ENCODE measurements around the gene ADAMTS19. TPM values are rescaled to one million over a fixed set of nuclear protein-coding genes. Genes with fewer than 3 reads are reported as not detected.

ADAMTS19 gene, protein sequence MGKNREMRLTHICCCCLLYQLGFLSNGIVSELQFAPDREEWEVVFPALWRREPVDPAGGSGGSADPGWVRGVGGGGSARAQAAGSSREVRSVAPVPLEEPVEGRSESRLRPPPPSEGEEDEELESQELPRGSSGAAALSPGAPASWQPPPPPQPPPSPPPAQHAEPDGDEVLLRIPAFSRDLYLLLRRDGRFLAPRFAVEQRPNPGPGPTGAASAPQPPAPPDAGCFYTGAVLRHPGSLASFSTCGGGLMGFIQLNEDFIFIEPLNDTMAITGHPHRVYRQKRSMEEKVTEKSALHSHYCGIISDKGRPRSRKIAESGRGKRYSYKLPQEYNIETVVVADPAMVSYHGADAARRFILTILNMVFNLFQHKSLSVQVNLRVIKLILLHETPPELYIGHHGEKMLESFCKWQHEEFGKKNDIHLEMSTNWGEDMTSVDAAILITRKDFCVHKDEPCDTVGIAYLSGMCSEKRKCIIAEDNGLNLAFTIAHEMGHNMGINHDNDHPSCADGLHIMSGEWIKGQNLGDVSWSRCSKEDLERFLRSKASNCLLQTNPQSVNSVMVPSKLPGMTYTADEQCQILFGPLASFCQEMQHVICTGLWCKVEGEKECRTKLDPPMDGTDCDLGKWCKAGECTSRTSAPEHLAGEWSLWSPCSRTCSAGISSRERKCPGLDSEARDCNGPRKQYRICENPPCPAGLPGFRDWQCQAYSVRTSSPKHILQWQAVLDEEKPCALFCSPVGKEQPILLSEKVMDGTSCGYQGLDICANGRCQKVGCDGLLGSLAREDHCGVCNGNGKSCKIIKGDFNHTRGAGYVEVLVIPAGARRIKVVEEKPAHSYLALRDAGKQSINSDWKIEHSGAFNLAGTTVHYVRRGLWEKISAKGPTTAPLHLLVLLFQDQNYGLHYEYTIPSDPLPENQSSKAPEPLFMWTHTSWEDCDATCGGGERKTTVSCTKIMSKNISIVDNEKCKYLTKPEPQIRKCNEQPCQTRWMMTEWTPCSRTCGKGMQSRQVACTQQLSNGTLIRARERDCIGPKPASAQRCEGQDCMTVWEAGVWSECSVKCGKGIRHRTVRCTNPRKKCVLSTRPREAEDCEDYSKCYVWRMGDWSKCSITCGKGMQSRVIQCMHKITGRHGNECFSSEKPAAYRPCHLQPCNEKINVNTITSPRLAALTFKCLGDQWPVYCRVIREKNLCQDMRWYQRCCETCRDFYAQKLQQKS
- 0.08 to 0.12 TPM in 2 of 3 replicates, not detected in the other for total RNA-seq
- long read RNA-seq = 0 reads

- peak within 1 kb of the TSS; percentile 80 for H3K4me3 Mint-ChIP-seq (ENCODE audit: unreplicated experiment)
- no peak within 1 kb of the TSS for H3K27ac Mint-ChIP-seq (ENCODE audit: unreplicated experiment)
- peaks cover 43% of the 10 kb centered on the region for H3K27me3 Mint-ChIP-seq (ENCODE audit: low read depth)
- DNase-seq (ENCODE audit: low spot score) = peak; percentile 87
- peaks cover 16% of the 10 kb centered on the region for H3K4me1 Mint-ChIP-seq (ENCODE audit: low read depth)
- H3K9me3 Mint-ChIP-seq (ENCODE audit: low read depth) = no peaks in the 10 kb centered on the region
- H3K36me3 Mint-ChIP-seq (ENCODE audit: low read depth) = no peaks in the 10 kb centered on the region
- TF ChIP-seq, protein P1, sequence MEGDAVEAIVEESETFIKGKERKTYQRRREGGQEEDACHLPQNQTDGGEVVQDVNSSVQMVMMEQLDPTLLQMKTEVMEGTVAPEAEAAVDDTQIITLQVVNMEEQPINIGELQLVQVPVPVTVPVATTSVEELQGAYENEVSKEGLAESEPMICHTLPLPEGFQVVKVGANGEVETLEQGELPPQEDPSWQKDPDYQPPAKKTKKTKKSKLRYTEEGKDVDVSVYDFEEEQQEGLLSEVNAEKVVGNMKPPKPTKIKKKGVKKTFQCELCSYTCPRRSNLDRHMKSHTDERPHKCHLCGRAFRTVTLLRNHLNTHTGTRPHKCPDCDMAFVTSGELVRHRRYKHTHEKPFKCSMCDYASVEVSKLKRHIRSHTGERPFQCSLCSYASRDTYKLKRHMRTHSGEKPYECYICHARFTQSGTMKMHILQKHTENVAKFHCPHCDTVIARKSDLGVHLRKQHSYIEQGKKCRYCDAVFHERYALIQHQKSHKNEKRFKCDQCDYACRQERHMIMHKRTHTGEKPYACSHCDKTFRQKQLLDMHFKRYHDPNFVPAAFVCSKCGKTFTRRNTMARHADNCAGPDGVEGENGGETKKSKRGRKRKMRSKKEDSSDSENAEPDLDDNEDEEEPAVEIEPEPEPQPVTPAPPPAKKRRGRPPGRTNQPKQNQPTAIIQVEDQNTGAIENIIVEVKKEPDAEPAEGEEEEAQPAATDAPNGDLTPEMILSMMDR (IDR thresholded peaks at IDR 0.05) = peak; percentile 31
Measured at GRCh38 chr5:129459777-129460671, at the start of gene ADAMTS19. Gene ADAMTS19 (plus strand): TSS chr5:129460298. CDS start chr5:129460392, 94 bp downstream.

GRCh38 chr5:129410488-129410887, 49.6 kb upstream of the ADAMTS19 start:
- Mint-ChIP-seq H3K4me1 (ENCODE audit: low read depth) (peaks cover 3% of the 10 kb centered on the region), H3K27me3 (ENCODE audit: low read depth) (peaks cover 4% of the 10 kb centered on the region), H3K36me3 (ENCODE audit: low read depth) (no peaks in the 10 kb centered on the region), H3K27ac (ENCODE audit: unreplicated experiment) (no peak overlapping the region), H3K4me3 (ENCODE audit: unreplicated experiment) (no peak overlapping the region), H3K9me3 (ENCODE audit: low read depth) (peaks cover 4% of the 10 kb centered on the region)
- no peak for DNase-seq (ENCODE audit: low spot score)
- TF ChIP-seq, protein P1 (IDR thresholded peaks at IDR 0.05) = no peak

DNA sequence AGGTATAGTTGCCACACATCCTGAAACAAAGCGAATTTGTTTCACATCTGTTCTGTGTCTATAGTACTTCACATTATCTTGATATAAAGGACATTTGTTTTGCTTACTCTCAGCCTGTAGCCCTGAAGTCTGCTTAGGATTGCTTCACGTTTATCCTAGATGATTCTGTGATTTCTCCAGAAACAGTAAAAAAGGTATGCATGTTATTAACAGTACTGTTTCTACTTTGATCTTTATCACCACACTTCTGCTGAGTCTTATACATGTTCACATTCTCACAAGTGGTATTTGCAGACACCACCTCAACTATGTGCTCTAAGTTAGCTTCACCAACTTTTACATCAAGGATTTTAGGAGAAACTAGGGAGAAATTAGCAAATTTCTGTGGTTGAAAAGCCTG, 47.4 kb upstream of the ADAMTS19 start:
- H3K4me3 Mint-ChIP-seq (ENCODE audit: unreplicated experiment) = no peak overlapping the region
- H3K4me1 Mint-ChIP-seq (ENCODE audit: low read depth) = peaks cover 3% of the 10 kb centered on the region
- H3K36me3 Mint-ChIP-seq (ENCODE audit: low read depth) = peaks cover 3% of the 10 kb centered on the region
- TF ChIP-seq, protein P1 (IDR thresholded peaks at IDR 0.05) = no peak
- peaks cover 8% of the 10 kb centered on the region for H3K9me3 Mint-ChIP-seq (ENCODE audit: low read depth)
- DNase-seq (ENCODE audit: low spot score) = no peak
- H3K27ac Mint-ChIP-seq (ENCODE audit: unreplicated experiment) = no peak overlapping the region
- H3K27me3 Mint-ChIP-seq (ENCODE audit: low read depth) = peaks cover 5% of the 10 kb centered on the region

GRCh38 chr5:129413570-129413969, 46.5 kb upstream of the ADAMTS19 start:
- Mint-ChIP-seq H3K27me3 (ENCODE audit: low read depth) (peaks cover 8% of the 10 kb centered on the region), H3K27ac (ENCODE audit: unreplicated experiment) (no peak overlapping the region), H3K4me3 (ENCODE audit: unreplicated experiment) (no peak overlapping the region), H3K4me1 (ENCODE audit: low read depth) (peaks cover 3% of the 10 kb centered on the region), H3K9me3 (ENCODE audit: low read depth) (peaks cover 8% of the 10 kb centered on the region), H3K36me3 (ENCODE audit: low read depth) (peaks cover 3% of the 10 kb centered on the region)
- TF ChIP-seq, protein P1 (IDR thresholded peaks at IDR 0.05) = no peak
- no peak for DNase-seq (ENCODE audit: low spot score)
